ENCODE results near the gene CD164L2. TPM values are rescaled to one million over a fixed set of nuclear protein-coding genes. Genes with fewer than 3 reads are reported as not detected.

CD164L2 gene
- total RNA-seq, 1 donor from 2014 or later: not detected

DNA sequence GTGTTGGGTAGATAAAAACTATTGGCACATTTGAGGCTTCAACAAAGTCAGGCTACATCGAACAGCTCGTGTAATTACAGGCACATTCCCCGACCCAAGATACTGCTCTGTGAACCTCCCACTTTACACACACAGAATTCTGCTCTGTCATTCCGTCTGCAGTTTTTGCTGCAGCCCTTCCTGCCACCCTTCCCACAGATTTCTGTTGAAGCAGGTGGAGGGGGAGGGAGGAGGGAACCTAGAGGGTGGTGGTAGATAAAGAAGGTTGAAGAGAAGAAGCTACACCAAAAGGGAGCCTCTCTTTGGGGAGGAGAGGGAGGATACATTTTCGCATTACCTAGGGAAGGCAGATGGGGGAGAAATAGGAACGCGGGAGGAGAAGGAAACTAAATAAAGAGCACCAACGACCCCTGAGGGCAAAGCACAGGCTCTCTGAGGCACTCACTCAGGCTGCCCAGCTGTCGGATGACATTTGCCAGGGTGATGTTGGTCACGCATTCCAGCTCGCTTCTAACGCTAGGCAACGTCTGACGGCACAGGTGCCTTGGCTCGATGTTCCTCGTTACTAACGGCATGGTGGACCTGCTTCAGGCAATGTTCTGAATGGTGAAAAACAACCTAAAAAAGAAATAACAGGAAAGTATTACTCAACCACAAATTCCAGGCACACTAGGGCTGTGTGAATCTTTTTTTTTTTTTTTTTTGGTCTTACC is 45.3 kb upstream of the CD164L2 start:
- H3K36me3 Mint-ChIP-seq (ENCODE audit: unreplicated experiment): no peaks in the 10 kb centered on the region
- peak overlapping the region; percentile 84 for H3K27ac Mint-ChIP-seq (ENCODE audit: unreplicated experiment)
- TF ChIP-seq, protein P1, sequence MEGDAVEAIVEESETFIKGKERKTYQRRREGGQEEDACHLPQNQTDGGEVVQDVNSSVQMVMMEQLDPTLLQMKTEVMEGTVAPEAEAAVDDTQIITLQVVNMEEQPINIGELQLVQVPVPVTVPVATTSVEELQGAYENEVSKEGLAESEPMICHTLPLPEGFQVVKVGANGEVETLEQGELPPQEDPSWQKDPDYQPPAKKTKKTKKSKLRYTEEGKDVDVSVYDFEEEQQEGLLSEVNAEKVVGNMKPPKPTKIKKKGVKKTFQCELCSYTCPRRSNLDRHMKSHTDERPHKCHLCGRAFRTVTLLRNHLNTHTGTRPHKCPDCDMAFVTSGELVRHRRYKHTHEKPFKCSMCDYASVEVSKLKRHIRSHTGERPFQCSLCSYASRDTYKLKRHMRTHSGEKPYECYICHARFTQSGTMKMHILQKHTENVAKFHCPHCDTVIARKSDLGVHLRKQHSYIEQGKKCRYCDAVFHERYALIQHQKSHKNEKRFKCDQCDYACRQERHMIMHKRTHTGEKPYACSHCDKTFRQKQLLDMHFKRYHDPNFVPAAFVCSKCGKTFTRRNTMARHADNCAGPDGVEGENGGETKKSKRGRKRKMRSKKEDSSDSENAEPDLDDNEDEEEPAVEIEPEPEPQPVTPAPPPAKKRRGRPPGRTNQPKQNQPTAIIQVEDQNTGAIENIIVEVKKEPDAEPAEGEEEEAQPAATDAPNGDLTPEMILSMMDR (IDR thresholded peaks at IDR 0.05; ENCODE audit: partially characterized antibody, unreplicated experiment): no peak
- H3K9me3 Mint-ChIP-seq (ENCODE audit: unreplicated experiment): no peaks in the 10 kb centered on the region
- no peaks in the 10 kb centered on the region for H3K27me3 Mint-ChIP-seq (ENCODE audit: unreplicated experiment)
- peak; percentile 48 for DNase-seq
- H3K4me3 Mint-ChIP-seq (ENCODE audit: unreplicated experiment): peak overlapping the region; percentile 78
- H3K4me1 Mint-ChIP-seq (ENCODE audit: low read depth, unreplicated experiment): peaks cover 33% of the 10 kb centered on the region

DNA sequence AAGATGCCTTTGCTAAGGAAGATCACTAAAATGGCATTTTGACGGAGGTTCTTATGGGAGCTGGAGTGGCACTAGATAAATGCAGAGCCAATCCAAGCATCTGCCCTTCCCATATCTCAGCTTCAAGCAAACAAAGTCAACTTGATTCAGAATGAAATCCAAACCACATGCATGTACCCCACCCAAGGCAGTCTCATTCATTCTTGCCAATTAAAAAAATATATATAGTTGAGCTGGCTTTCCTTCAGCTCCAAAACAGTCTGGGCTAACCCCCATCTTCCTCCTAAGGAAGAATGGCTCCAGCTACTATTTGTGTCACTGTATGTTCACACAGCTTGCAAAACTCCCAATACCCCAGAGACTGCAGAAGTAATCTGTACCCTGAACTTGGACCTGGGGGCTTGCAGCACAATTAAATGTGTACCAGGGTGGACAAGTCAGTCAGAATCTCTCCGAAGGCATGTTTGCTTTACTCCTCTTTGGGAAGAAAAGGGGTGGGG is 44.7 kb upstream of the CD164L2 start:
- Mint-ChIP-seq H3K36me3 (ENCODE audit: unreplicated experiment) (no peaks in the 10 kb centered on the region), H3K4me3 (ENCODE audit: unreplicated experiment) (peak overlapping the region; percentile 78)
- DNase-seq: no peak

DNA sequence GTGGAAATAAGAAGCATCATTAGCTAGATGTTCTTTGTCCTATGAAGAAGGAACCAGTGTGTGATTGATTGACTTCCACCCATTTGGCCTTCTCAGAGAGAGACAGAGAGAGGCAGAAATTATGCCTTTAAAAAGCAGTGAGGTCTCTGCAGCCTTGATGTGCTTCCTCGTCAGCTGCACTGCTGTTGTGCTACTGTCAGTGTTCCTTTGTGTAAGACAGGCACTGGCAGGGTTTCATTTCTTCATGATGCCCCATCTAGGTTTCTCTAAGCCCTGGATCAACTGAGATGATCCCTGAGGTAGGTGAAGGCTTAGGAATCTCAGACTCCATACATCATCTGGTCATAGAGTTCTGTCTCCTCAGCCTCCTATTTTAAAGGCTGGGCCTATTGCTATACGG is 44.2 kb upstream of the CD164L2 start:
- Mint-ChIP-seq H3K9me3 (ENCODE audit: unreplicated experiment) (no peaks in the 10 kb centered on the region), H3K4me1 (ENCODE audit: low read depth, unreplicated experiment) (peaks cover 34% of the 10 kb centered on the region), H3K36me3 (ENCODE audit: unreplicated experiment) (no peaks in the 10 kb centered on the region), H3K27ac (ENCODE audit: unreplicated experiment) (peak overlapping the region; percentile 4), H3K4me3 (ENCODE audit: unreplicated experiment) (peak overlapping the region; percentile 44), H3K27me3 (ENCODE audit: unreplicated experiment) (no peaks in the 10 kb centered on the region)
- TF ChIP-seq, protein P1 (IDR thresholded peaks at IDR 0.05; ENCODE audit: partially characterized antibody, unreplicated experiment): no peak
- no peak for DNase-seq

More for the DNA sequence above, 44.7 kb upstream of the CD164L2 start:
- no peaks in the 10 kb centered on the region for H3K27me3 Mint-ChIP-seq (ENCODE audit: unreplicated experiment)
- H3K4me1 Mint-ChIP-seq (ENCODE audit: low read depth, unreplicated experiment): peaks cover 34% of the 10 kb centered on the region
- no peaks in the 10 kb centered on the region for H3K9me3 Mint-ChIP-seq (ENCODE audit: unreplicated experiment)
- TF ChIP-seq, protein P1 (IDR thresholded peaks at IDR 0.05; ENCODE audit: partially characterized antibody, unreplicated experiment): no peak
- peak overlapping the region; percentile 84 for H3K27ac Mint-ChIP-seq (ENCODE audit: unreplicated experiment)

DNA sequence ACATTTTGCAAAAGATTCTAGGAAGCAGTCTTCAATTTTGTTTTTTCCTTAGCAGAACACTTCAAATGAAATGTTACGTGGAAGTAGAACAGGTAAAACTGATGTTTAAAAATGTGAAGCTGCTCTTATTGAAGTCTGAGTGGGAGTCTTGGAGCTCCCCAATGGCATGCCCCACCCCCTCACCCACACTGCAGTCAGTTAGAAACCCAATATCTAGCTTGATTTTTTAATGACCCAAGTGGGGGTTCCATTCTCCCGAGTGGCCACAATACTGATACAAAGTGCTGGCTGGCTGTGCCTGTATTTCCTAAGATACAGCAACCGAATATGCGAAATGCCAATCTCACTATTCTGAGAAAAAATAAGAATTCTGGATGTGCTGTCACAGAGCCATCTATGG is 40.6 kb upstream of the CD164L2 start:
- TF ChIP-seq, protein P1 (IDR thresholded peaks at IDR 0.05; ENCODE audit: partially characterized antibody, unreplicated experiment): no peak
- H3K4me3 Mint-ChIP-seq (ENCODE audit: unreplicated experiment): no peak overlapping the region
- H3K27me3 Mint-ChIP-seq (ENCODE audit: unreplicated experiment): peaks cover 3% of the 10 kb centered on the region
- no peaks in the 10 kb centered on the region for H3K36me3 Mint-ChIP-seq (ENCODE audit: unreplicated experiment)
- H3K9me3 Mint-ChIP-seq (ENCODE audit: unreplicated experiment): no peaks in the 10 kb centered on the region
- no peak for DNase-seq
- no peak overlapping the region for H3K27ac Mint-ChIP-seq (ENCODE audit: unreplicated experiment)
- H3K4me1 Mint-ChIP-seq (ENCODE audit: low read depth, unreplicated experiment): peaks cover 30% of the 10 kb centered on the region

Measured in glutamatergic neuron (in vitro differentiated cells).